Measurements from ENCODE around the gene C3. TPM values are rescaled to one million over a fixed set of nuclear protein-coding genes. Genes with fewer than 3 reads are reported as not detected.

Gene C3
- polyA plus RNA-seq, 1 donor (not counting 4 experiments of a cell fraction or from before 2014, with no cell fraction given), result 10.7 TPM

- Histone ChIP-seq H3K9ac (ENCODE audit: control insufficient read depth, extremely low read depth, insufficient read depth, low read length) (no peak overlapping the region), H3K4me1 (ENCODE audit: control insufficient read depth, extremely low read depth, insufficient read depth, low read length) (no peaks in the 10 kb centered on the region), H2AFZ (ENCODE audit: control insufficient read depth, low read length) (no peak overlapping the region), H3K27ac (ENCODE audit: control insufficient read depth, insufficient read depth, low read length) (no peak overlapping the region), H3K79me2 (ENCODE audit: control insufficient read depth, insufficient read depth, low read length) (no peaks in the 10 kb centered on the region), H3K27me3 (ENCODE audit: control insufficient read depth, extremely low read depth, insufficient read depth, low read length) (peaks cover 17% of the 10 kb centered on the region), H3K36me3 (ENCODE audit: control insufficient read depth in 2 of 2, extremely low read depth in 1 of 2, insufficient read depth in 2 of 2, low read length in 2 of 2) (no peaks in the 10 kb centered on the region), H4K20me1 (ENCODE audit: control insufficient read depth, extremely low read depth, insufficient read depth, low read length) (no peaks in the 10 kb centered on the region), H3K4me3 (ENCODE audit: control insufficient read depth in 2 of 3, extremely low read depth in 1 of 3, insufficient read depth in 2 of 3, low read depth in 1 of 3, low read length in 3 of 3) (no peak overlapping the region), H3K9me1 (ENCODE audit: control insufficient read depth, extremely low read depth, insufficient read depth, low read length) (no peaks in the 10 kb centered on the region), H3K9me3 (ENCODE audit: control insufficient read depth, low read depth, low read length) (no peaks in the 10 kb centered on the region), H3K4me2 (ENCODE audit: control insufficient read depth, extremely low read depth, insufficient read depth, low read depth, low read length) (no peak overlapping the region)
- no peak for FAIRE-seq
- no peak for TF ChIP-seq CTCF (optimal IDR thresholded peaks at IDR 0.05 in 1 of 3, IDR thresholded peaks at IDR 0.05 in 1 of 3, conservative IDR thresholded peaks at IDR 0.05 in 1 of 3; ENCODE audit: extremely low read depth in 1 of 3, insufficient read depth in 2 of 3, low read length in 3 of 3)
- dilution Hi-C loops (cut with MboI; ENCODE audit: extremely low pct_ligation_motif_present, low sequenced_read_pairs), result no loop called here
- no peak for DNase-seq (ENCODE audit: low read depth, low spot score)
These were observed 14.4 kb downstream of the C3 start for GRCh38 chr19:6705931-6706632.

- H3K27me3 ChIP-seq (ENCODE audit: control insufficient read depth, extremely low read depth, insufficient read depth, low read length), result no peaks in the 10 kb centered on the region
- H4K20me1 ChIP-seq (ENCODE audit: control insufficient read depth, extremely low read depth, insufficient read depth, low read length), result no peaks in the 10 kb centered on the region
- H3K9me1 ChIP-seq (ENCODE audit: control insufficient read depth, extremely low read depth, insufficient read depth, low read length), result no peaks in the 10 kb centered on the region
- no peaks in the 10 kb centered on the region for H3K4me1 ChIP-seq (ENCODE audit: control insufficient read depth, extremely low read depth, insufficient read depth, low read length)
- H3K4me3 ChIP-seq (ENCODE audit: control insufficient read depth in 2 of 3, extremely low read depth in 1 of 3, insufficient read depth in 2 of 3, low read depth in 1 of 3, low read length in 3 of 3), result no peak overlapping the region
- DNase-seq (ENCODE audit: low read depth, low spot score) (no peak), FAIRE-seq (no peak)
- H3K4me2 ChIP-seq (ENCODE audit: control insufficient read depth, extremely low read depth, insufficient read depth, low read depth, low read length), result no peak overlapping the region
- no peak for TF ChIP-seq EZH2 (IDR thresholded peaks at IDR 0.05; ENCODE audit: low read length)
- TF ChIP-seq CTCF (optimal IDR thresholded peaks at IDR 0.05 in 1 of 3, IDR thresholded peaks at IDR 0.05 in 1 of 3, conservative IDR thresholded peaks at IDR 0.05 in 1 of 3; ENCODE audit: extremely low read depth in 1 of 3, insufficient read depth in 2 of 3, low read length in 3 of 3), result no peak
- no peaks in the 10 kb centered on the region for H3K79me2 ChIP-seq (ENCODE audit: control insufficient read depth, insufficient read depth, low read length)
- H3K9me3 ChIP-seq (ENCODE audit: control insufficient read depth, low read depth, low read length), result no peaks in the 10 kb centered on the region
- no peaks in the 10 kb centered on the region for H3K36me3 ChIP-seq (ENCODE audit: control insufficient read depth in 2 of 2, extremely low read depth in 1 of 2, insufficient read depth in 2 of 2, low read length in 2 of 2)
- dilution Hi-C loops (cut with MboI; ENCODE audit: extremely low pct_ligation_motif_present, low sequenced_read_pairs), result no loop called here
- no peak overlapping the region for H3K27ac ChIP-seq (ENCODE audit: control insufficient read depth, insufficient read depth, low read length)
- no peak overlapping the region for H3K9ac ChIP-seq (ENCODE audit: control insufficient read depth, extremely low read depth, insufficient read depth, low read length)
- H2AFZ ChIP-seq (ENCODE audit: control insufficient read depth, low read length), result no peak overlapping the region
These were observed 19.7 kb downstream of the C3 start for GRCh38 chr19:6700586-6701316.

Measured in keratinocyte (primary cell).